DND-41 (cell line): ENCODE data around the gene RAB3C.

Experiments
- CTCF ChIP-seq: IDR thresholded peaks from 2 replicates; pipeline ENCODE4 v1.5.1; 2012; ENCODE audit warnings: borderline replicate concordance, low read length, moderate library complexity, mild to moderate bottlenecking; ENCODE audit not compliant: poor library complexity, severe bottlenecking; ENCODE audit errors: extremely low read depth
- EZH2 ChIP-seq: IDR thresholded peaks from 3 replicates; pipeline ENCODE4 v1.6.1; 2012; ENCODE audit warnings: borderline replicate concordance, low read depth, mild to moderate bottlenecking, moderate library complexity, low read length, inconsistent platforms; ENCODE audit not compliant: severe bottlenecking

- TF ChIP-seq CTCF (no peak), EZH2 (no peak)
Observed at GRCh38 chr5:58544195-58544594, 38.7 kb upstream of the RAB3C start.
